Thyroid gland (tissue), 4 donors: ENCODE results near the gene ABR. TPM values are rescaled to one million over a fixed set of nuclear protein-coding genes. Genes with fewer than 3 reads are reported as not detected.

Experiments
- DNase-seq, 2 donors: peaks; one replicate each; pipeline ENCODE4 v3.0.0-alpha.2; 2019
- H3K27ac ChIP-seq, 3 donors: fragments of 200-600 bp; sonication (generic); 1 replicate in 2 of 3; 2 replicates in 1 of 3; pipeline ENCODE4 v1.5.1; 2016 to 2019; ENCODE audit warnings: mild to moderate bottlenecking in 1 of 3, moderate library complexity in 1 of 3
- H3K27me3 ChIP-seq: fragments of 200-600 bp; sonication (generic); one replicate; pipeline ENCODE4 v1.5.1; 2019
- H3K36me3 ChIP-seq, 2 donors: fragments of 200-600 bp; sonication (generic); one replicate each; pipeline ENCODE4 v1.5.1; 2016 to 2019
- H3K4me1 ChIP-seq, 2 donors: fragments of 200-600 bp; sonication (generic); one replicate each; pipeline ENCODE4 v1.5.1; 2017 to 2019
- H3K4me3 ChIP-seq, 3 donors: fragments of 200-600 bp; sonication (generic); replicated peaks in 1 of 3; 1 replicate in 2 of 3; 2 replicates in 1 of 3; pipeline ENCODE4 v1.5.1; 2016; ENCODE audit warnings: mild to moderate bottlenecking in 1 of 3
- H3K9me3 ChIP-seq: fragments of 200-600 bp; sonication (generic); one replicate; pipeline ENCODE4 v1.5.1; 2017
- POLR2A ChIP-seq, 2 donors: fragments of 450-650 bp; IDR thresholded peaks; one replicate each; pipeline ENCODE4 v1.6.1; 2017; ENCODE audit warnings: antibody characterized with exemption in 2 of 2, mild to moderate bottlenecking in 2 of 2, moderate library complexity in 1 of 2
- WGBS, 2 donors: methylation state at CpG; one replicate each; pipeline ENCODE4 v1.1.5; 2017; 5-methylcytosine and 5-hydroxymethylcytosine counted together
- intact Hi-C: fragments of 100-400 bp; cut with DNase I; formaldehyde crosslinking; loops from one replicate; pipeline ENCODE4 v1.15.1; 2023
- total RNA-seq, 4 donors: library from RNA; depleted of rRNA; stranded (reverse); fragments of >200 nt; gene quantifications; one replicate each; pipeline ENCODE4 v1.2.3, GENCODE V29; 2016
- TF ChIP-seq, protein P1 (sequence below), 6 experiments: fragments of 200-600 bp in 3 of 6; fragments of 450-650 bp in 3 of 6; sonication (generic) in 3 of 6; IDR thresholded peaks; one replicate each; pipeline ENCODE4 v1.5.1; 2016 to 2019; ENCODE audit warnings: antibody characterized with exemption in 6 of 6, mild to moderate bottlenecking in 2 of 6, inconsistent platforms in 1 of 6, moderate library complexity in 1 of 6

The ABR gene
- total RNA-seq, 4 donors from 2014 or later, result 23.7 to 33.7 (median 31.5) TPM

DNA sequence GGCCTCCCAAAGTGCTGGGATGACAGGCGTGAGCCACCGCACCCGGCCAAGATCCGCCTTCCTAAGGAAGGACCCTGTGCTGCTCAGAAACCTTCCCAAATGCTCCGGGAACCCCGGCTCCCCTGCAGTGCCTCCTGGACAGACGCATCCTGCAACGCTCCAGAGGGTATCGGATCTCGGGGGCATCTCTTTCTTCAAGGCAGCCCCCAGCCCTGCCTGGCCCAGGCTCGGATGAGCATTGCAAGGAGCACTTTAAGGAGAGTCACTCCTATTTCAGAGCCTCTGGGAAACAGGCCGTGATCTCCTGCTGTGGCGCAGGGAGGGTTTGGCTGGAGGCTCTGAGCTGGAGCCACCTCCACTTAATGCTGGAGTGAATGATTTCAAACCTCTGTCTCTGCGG, 17.2 kb upstream of the ABR start:
- no peak overlapping the region for H3K4me3 ChIP-seq
- 88 to 91% methylated on average over 12 to 14 of the region's 14 CpGs for WGBS, 2 donors
- no peak overlapping the region for H3K27ac ChIP-seq
- TF ChIP-seq POLR2A (IDR thresholded peaks at IDR 0.05), result no peak
- TF ChIP-seq, protein P1, sequence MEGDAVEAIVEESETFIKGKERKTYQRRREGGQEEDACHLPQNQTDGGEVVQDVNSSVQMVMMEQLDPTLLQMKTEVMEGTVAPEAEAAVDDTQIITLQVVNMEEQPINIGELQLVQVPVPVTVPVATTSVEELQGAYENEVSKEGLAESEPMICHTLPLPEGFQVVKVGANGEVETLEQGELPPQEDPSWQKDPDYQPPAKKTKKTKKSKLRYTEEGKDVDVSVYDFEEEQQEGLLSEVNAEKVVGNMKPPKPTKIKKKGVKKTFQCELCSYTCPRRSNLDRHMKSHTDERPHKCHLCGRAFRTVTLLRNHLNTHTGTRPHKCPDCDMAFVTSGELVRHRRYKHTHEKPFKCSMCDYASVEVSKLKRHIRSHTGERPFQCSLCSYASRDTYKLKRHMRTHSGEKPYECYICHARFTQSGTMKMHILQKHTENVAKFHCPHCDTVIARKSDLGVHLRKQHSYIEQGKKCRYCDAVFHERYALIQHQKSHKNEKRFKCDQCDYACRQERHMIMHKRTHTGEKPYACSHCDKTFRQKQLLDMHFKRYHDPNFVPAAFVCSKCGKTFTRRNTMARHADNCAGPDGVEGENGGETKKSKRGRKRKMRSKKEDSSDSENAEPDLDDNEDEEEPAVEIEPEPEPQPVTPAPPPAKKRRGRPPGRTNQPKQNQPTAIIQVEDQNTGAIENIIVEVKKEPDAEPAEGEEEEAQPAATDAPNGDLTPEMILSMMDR (IDR thresholded peaks at IDR 0.05), result no peak
- peaks cover 0 to 12% of the 10 kb centered on the region in 2 donors for H3K4me1 ChIP-seq
- H3K36me3 ChIP-seq, result no peaks in the 10 kb centered on the region
- no peaks in the 10 kb centered on the region for H3K27me3 ChIP-seq
- no peak for DNase-seq
- no peaks in the 10 kb centered on the region for H3K9me3 ChIP-seq
- intact Hi-C loops, result no loop called here

DNA sequence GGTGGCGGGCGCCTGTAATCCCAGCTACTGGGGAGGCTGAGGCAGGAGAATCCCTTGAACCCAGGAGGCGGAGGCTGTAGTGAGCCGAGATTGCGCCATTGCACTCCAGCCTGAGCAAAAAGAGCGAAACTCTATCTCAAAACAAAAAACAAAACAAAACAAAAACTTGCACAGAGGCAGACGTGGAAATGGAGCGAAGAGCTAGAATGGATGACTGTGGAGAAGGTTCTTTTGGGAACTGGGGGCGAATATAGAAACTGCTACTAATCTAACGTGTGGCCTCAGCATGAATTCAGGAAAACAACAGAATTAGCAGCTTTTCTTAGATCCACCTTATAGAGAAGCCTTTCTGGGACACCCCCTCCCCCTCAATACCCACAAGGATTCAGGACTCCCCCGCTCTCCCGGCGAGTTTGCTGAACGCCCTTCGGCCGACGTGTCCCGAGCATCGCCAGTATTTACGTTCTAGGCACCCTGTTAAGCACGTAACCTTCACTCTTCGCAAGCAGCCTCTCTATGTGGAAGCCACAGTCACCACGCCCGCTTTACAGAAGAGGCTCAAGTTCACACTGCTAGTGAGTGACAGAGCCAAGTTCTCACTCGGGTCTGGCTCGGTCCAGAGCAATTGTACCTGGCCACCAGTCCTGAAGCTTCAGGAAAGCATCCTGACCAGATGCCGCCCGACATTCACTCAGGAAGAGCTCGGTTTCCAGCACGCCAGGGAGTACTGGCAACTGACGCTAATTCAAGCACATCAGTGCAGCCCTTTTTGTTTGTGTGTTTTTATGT, 13.3 kb upstream of the ABR start:
- intact Hi-C loops, result no loop called here
- no peak for TF ChIP-seq POLR2A (IDR thresholded peaks at IDR 0.05)
- TF ChIP-seq, protein P1 (IDR thresholded peaks at IDR 0.05), result no peak
- H3K9me3 ChIP-seq, result no peaks in the 10 kb centered on the region
- H3K36me3 ChIP-seq, result no peaks in the 10 kb centered on the region
- H3K27me3 ChIP-seq, result no peaks in the 10 kb centered on the region
- no peak for DNase-seq
- H3K4me3 ChIP-seq, result no peak overlapping the region
- H3K27ac ChIP-seq, result no peak overlapping the region
- peaks cover 0 to 17% of the 10 kb centered on the region in 2 donors for H3K4me1 ChIP-seq
- 80 to 83% methylated on average over 31 of the region's 31 CpGs for WGBS, 2 donors

DNA sequence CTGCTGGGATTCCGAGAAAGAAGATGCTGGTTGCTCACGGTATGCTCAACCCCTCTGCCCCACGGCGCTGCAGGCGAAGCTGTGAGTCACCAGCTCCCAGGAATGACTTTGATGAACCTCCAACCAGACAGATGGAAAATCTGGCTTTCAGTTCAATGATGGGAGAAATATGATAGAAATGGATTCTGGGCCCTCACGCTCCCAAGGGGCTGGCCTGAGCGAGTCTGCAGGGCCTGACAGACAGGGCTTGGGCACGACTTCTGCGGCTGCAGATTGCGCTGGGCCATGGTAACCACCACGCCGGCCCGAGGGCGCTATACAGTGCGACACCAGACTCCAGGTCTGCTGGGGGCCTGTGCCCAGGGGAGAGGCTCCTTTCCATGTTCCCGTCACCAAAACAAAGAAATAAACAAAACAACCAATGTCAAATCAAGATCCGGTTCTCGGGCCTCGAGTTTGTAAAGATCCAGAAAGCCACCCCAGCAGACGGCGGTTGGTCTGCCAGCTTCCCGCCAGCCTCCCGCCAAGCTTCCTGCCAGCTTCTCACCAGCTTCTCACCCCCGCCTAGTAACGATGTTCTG, 11.1 kb upstream of the ABR start:
- Histone ChIP-seq H3K27ac (no peak overlapping the region), H3K36me3 (no peaks in the 10 kb centered on the region), H3K4me3 (no peak overlapping the region), H3K27me3 (no peaks in the 10 kb centered on the region), H3K4me1 (peaks cover 0 to 33% of the 10 kb centered on the region in 2 donors), H3K9me3 (no peaks in the 10 kb centered on the region)
- intact Hi-C loops, result no loop called here
- WGBS, 2 donors, result 83 to 86% methylated on average over 15 to 25 of the region's 25 CpGs
- TF ChIP-seq, protein P1 (IDR thresholded peaks at IDR 0.05), result no peak
- TF ChIP-seq POLR2A (IDR thresholded peaks at IDR 0.05), result no peak
- no peak for DNase-seq

DNA sequence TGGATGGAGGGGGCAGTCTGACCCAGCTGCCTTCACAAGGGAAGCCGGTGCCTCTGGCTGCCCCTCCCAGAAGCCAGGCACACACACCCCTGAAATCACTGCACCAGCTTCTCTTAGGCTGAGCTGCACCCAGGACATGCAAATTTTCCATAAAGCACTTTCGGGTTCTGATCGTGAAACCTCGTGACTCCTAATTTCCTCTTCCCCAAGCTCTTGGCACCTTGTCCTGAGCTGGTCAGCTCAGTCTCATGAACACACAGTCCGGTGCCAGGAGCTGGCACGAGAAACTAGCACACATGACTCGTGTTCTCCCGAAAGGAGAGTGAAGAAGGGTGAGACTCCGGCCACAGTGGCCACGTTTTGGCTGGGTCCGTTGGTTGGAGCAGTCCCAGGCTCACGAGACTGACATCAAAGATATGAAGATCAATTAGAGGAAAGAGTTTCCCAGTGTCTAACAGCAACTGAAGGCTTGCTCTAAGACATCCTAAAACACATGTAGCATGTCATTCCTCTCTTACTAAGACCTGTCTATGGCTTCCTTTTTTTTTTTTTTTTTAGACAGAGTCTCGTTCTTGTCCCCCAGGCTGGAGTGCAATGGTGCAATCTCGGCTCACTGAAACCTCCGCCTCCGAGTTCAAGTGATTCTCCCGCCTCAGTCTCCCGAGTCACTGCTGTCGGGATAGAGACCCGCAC, 9.2 kb upstream of the ABR start:
- Histone ChIP-seq H3K4me3 (no peak overlapping the region), H3K4me1 (peaks cover 0 to 33% of the 10 kb centered on the region in 2 donors), H3K36me3 (no peaks in the 10 kb centered on the region), H3K27ac (peak overlapping the region in 1 of 3 donors; percentile 59), H3K27me3 (no peaks in the 10 kb centered on the region), H3K9me3 (no peaks in the 10 kb centered on the region)
- 59 to 68% methylated on average over 19 to 20 of the region's 20 CpGs for WGBS, 2 donors
- peak; percentile 53 to 62 for DNase-seq
- intact Hi-C loops, result loop anchor here (2.0 kb wide), 1 partner anchor 66 kb away; no protein-coding TSS in a partner anchor
- no peak for TF ChIP-seq POLR2A (IDR thresholded peaks at IDR 0.05)
- TF ChIP-seq, protein P1 (IDR thresholded peaks at IDR 0.05), result no peak
